ENCODE results near the gene FOLR3.
"Not testable (repeated sequence)": the region's sequence is repeated elsewhere in the genome, so short reads cannot be mapped to it uniquely, and the experiment has no call there.

FOLR3 gene

DNA sequence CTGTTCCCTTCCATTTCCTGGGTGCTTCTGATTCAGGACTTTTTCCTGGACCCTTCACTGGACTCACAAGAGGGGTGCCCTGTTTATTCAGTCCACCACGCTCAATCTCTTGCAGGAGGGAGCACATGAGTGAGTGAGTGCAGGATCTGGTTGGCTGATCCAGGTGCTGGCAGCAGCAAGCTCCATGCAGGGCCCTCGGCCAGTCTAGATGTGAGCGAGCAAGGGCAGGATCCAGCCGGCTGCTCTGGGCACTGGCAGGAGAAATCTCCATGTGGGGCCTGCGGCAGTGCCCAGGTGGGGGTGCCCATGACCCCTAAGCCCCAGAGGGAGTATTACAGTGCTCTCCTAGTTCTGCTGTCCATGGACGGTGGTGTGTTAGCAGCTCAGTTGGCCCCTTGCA, 11.5 kb upstream of the FOLR3 start:
- no peak for DNase-seq

DNA sequence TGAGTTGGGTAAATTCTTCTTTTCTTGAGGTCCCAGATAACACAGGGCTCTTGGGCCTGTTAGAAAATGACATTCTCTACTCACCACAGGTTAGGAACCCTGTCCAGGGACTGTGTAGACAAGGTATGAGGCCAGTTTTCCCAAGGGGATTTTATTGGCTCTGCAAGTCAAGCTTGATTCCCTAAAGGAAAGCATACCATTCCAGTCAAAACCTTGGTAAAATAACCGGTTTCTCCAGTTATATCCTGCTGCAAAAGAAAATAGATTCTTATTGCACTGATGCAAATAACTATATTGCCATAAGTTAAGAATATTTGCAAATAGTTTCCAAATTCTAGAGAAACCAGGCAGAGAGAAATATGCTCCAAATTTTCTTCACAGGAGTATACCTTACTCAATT, 9.6 kb upstream of the FOLR3 start:
- no peak for DNase-seq

DNA sequence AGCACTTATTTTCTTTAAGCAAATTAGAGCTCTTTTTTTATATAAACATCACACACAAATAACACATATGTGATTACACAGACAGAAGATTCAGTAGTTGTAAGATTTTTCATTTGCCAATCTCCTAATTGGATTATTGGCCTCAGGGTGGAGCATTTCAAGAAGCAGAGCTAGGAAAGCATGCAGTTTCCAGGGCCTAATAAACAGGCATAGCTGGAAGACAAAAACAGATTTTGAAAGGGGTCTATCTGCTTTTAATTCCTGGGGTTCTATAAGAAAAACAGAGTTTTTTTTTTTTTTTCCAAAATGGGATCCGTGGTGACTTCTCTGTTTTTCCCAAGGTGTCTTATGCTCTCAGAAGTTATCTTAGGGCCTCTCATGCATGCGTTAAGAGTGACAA, 7.6 kb upstream of the FOLR3 start:
- no peak for DNase-seq

DNA sequence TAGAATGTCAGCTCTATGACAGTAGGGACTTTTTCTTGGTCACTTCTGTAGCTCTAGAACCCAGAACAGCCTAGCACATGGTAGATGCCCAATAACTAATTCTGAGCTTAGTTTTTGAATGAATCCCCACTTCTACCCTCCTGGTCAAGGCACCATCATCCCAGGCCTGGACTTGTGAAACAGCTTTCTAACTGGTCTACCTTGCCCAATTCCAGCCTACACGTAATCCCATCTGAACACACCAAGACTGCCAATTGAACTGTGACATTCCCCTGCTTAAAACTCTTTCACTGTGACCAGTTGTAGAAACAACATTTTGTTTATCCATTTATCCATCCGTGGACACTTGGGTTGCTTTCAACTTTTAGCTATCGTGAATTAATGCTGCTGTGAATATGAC, 6.1 kb upstream of the FOLR3 start:
- no peak for DNase-seq

DNA sequence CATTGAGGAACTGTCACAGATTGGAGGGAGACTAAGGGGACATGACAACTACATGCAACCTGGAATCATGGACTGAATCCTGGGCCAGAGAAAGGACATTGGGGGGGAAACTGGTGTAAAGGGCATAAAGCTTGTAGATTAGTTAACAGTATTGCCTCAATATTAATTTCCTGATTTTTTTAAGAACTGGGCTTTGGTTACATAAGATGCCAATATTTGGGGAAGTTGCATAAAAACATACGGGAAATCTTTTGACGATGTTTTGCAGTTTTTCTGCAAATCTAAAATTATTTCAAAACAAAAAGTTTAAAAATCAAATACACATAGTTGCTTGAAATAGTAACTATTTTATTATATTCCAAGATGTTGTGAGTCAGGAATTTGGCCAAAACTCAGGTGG, 2.9 kb upstream of the FOLR3 start:
- DNase-seq, result no peak

DNA sequence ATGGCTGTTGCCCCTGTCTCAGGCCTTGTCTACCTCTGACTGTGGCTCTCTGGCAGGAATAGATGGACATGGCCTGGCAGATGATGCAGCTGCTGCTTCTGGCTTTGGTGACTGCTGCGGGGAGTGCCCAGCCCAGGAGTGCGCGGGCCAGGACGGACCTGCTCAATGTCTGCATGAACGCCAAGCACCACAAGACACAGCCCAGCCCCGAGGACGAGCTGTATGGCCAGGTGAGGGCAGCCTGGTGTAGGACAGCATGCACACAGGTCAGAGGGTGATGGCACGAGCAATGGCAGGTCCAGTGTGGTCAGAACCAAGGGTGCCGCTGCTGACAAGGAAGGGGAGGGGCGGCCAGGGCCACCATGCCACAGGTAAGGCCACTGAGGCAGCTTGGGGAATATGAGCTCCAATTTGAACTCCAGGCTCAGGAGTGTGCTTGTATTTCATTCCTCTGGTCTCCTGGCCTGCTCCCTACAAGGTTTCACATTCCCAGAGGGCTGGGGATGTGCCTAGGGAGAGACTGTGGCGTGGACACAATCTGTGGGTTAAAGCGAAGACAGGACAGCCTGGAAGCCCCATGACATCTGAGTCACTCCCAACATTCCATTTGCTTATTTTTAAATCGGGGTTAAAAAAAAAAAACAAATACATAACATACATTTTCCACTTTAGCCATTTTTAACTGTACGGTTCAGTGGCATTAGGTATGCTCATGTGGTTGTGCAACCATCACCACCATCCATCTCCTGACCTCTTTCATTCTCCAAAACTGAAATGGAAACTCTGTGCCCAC, 562 bp downstream of the FOLR3 start:
- no peak for DNase-seq

DNA sequence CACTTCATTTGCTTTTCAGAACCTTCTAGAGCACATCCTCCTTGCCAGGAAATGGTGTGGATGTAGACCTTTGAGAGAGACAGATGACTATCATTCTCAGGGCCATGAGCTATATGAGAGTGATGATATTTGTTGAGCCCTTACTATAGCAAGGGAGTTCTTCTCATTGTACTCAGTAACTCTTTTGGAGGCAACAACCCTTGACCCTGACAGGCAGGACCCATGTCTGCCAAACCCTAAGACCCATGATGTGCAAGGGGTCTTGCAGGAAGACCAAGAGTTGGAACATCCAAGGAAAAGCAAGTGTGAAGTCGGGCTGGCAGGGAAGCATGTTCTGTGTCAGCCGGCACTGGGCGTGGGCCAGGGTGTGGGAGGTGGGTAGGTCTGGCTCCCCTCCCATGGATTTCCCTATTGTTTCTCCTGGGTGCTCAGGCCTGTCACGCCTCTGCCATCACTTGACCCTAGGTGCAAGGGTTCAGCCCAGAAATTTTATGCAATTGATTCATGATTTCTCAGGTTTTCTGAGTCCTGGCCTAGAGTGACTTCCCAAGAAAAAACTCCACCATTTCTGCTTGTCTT, 1.2 kb downstream of the FOLR3 start:
- no peak for DNase-seq

DNA sequence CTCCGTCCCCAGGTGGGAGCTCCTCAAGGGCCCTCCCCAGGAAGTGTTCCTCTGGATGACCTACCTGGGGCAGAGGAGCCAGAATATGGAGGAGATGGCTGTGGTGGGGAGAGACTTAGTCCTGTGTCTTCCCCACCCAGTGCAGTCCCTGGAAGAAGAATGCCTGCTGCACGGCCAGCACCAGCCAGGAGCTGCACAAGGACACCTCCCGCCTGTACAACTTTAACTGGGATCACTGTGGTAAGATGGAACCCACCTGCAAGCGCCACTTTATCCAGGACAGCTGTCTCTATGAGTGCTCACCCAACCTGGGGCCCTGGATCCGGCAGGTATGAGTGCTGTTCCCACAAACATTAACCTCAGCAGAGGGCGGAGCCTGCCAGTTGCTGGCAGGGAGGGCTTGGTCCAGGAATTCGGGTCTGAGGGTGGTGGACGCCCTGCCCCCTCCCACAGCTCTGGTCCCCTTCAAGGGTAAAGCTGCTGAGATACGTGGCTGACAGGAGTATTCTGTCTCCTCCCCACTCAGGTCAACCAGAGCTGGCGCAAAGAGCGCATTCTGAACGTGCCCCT, 3.4 kb downstream of the FOLR3 start:
- no peak for DNase-seq

DNA sequence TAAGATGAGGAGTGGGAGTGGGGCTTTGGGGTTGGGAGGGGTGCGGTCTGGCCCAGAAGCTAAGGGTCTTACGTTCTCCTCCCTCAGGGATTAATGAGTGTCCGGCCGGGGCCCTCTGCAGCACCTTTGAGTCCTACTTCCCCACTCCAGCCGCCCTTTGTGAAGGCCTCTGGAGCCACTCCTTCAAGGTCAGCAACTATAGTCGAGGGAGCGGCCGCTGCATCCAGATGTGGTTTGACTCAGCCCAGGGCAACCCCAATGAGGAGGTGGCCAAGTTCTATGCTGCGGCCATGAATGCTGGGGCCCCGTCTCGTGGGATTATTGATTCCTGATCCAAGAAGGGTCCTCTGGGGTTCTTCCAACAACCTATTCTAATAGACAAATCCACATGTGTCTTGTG, 4.0 kb downstream of the FOLR3 start:
- DNase-seq, result no peak

DNA sequence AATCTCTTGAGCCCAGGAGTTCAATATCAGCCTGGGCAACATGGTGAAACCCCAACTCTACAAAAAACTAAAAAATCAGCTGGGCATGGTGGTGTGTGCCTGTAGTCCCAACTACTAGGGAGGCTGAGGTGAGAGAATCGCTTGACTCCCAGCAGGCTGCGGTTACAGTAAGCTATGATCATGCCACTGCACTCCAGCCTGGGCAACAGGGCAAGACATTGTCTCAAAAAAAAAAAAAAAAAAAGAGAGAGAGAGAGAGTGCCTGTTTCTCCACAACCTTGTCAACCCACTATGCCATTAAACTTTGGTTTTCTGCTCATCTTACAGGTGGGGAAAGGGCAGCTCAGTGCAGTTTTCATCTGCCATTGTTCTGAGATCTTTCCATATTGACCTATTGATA, 5.1 kb downstream of the FOLR3 start:
- DNase-seq, result no peak

DNA sequence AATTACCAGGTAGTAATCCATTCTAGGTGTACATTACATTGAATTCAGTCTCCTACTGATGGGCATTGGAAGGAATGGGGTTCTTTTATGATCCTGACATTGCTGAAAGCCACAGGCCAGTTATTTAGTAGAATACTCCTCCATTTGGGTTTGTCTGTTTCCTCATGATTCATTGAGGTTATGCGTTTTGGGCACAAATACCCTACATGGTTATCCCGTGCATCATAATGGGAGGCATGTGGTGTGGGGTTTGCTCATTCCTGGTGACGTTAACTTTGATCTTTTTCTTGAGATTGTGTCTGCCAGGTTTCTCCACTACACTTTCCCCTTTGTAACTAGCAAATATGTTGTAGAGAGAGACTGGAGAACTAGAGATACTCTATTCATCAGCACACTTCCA, 5.5 kb downstream of the FOLR3 start:
- no peak for DNase-seq

DNA sequence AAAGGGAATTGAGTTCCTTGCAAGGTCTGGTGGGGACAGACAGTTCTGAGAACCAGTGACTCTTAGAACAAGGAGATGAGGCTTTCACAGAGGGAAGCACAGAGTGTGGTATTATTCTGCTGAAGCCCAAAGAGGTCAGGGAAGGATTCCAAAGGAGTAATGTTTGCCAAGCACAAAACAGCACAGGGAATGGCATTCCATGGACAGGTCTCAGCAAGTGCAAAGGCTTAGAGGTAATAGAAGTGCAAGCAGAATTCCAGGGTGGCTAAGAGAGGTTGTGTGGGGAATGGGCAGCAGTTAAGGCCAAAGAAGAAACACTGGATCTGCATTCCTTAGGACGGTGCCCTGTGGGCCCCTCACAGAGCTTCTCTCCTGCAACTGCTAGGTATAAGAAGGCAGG, 6.6 kb downstream of the FOLR3 start:
- not testable (repeated sequence) for DNase-seq

DNA sequence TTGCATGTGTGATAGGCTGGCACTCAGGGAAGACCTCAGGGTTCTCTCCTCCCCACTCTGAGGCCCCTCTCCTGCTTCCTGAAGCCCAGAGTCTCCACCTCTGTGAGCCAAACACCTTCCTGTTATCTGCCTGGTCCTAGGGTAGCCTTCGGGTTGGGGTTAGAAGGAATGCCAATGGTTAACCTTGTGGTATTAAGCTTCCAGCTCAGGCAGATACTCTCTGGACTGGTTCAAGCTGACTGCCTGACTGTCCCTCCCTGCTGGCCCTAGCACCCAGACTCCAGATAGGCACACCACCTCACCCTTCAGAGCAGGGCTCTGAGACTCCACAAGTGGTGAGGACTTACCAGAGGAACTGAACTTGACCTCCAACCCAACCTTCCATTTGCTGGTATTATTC, 7.0 kb downstream of the FOLR3 start:
- not testable (repeated sequence) for DNase-seq

DNA sequence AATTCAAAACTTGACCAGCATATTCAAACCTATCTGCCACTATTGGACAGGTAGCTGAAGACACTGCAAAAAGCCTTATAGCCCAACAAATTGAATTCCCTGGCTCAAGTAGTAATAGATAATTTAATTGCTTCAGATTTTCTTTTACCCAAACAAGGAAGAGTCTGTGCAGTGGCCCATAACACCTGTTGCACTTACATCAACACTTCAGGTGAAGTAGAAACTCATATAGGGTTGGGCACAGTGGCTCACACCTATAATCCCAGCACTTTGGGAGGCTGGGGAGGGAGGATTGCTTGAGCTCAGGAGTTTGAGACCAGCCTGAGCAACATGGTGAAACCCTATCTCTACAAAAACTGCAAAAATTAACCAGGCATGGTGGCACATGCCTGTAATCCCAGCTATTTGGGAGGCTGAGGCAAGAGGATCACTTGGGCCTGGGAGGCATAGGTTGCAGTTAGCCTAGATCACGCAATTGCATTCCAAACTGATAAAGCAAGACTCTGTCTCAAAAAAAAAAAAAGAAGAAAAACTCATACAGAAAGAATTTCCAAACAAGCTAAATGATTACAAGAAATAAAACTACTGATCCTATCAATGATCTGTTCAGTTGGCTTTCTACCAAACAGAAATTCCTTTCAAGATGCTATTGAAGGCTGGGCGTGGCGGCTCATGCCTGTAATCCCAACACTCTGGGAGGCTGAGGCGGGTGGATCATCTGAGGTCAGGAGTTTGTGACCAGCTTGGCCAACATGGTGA, 9.5 kb downstream of the FOLR3 start:
- no peak for DNase-seq

DNA sequence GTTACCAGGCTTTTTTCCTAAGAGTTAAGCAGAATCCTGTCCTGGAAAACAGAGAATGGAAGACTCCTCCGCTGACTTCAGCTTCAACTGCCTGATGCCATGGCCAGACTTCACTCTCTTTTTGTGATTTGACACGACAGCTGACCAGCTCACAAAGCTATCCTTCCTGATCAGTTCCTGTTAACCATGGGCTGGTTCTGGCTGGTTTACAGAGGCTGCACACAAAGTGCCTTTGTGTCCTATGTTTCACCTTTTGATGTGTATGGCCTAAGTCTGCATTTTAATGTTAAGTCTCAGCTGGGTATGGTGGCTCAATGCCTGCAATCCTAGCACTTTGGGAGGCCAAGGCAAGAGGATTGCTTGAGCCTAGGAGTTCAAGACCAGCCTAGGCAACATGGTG, 11.1 kb downstream of the FOLR3 start:
- DNase-seq, result no peak

DNA sequence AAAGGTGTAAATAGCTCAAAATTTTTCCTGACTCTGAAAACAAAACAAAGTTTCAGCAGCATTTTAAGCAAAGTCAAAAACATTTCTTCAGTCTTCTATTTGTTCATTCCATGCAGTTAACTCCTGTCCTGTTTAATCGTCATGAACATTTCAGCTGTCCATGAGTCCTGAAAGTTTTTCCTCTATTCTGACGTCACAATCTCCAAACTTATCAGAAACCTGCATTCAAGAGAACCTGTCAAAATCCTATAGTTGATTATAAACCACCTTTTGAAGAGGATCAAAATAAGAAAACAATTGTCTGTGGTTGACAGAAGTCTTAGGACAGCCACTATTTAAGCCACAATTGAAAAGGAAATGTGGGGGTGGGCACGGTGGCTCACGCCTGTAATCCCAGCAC, 15.4 kb downstream of the FOLR3 start:
- no peak for DNase-seq

DNA sequence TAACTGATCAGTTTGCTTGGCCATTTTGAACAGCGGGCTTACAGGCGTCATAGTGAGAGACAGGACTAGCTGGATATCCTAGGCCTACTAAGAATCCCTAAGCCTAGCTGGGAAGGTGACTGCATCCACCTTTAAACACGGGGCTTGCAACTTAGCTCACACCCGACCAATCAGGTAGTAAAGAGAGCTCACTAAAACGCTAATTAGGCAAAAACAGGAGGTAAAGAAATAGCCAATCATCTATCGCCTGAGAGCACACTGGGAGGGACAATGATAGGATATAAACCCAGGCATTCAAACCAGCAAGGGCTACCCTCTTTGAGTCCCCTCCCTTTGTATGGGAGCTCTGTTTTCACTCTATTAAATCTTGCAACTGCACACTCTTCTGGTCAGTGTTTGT, 18.3 kb downstream of the FOLR3 start:
- DNase-seq, result not testable (repeated sequence)

DNA sequence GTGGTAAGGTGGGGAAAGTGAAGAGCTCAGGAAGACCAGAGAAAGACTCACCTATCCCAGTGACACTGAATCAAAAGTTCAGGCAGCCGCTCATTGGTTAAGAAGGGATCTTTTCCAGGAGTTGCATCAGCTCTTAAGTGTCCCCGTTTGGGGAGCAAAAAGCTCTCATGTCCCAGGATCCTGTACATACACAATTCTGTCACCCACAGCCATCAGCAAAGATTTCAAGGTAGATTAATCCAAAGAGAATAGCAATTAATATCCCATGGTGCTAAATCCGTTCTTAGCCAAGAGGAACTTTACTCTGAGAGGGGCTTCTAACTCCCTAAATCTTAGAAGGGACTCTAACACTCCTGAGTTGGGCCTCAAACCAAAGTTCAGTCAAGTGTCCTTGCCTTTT, 19.3 kb downstream of the FOLR3 start:
- DNase-seq, result no peak

DNA sequence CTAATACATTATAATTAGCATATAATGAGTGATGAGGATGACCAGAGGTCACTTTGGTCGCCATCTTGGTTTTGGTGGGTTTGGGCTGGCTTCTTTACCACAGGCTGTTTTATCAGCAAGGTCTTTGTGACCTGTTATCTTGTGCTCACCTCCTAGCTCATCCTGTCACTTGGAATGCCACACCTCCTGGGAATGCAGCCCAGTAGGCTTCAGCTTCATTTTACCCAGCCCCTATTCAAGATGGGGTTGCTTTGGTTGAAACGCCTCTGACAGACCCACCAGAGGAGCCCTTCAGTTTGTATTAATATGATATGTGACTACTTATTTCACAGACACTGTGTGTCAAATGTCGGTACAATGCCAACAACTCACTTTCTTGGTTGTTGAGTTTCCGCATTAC, 20.2 kb downstream of the FOLR3 start:
- no peak for DNase-seq

DNA sequence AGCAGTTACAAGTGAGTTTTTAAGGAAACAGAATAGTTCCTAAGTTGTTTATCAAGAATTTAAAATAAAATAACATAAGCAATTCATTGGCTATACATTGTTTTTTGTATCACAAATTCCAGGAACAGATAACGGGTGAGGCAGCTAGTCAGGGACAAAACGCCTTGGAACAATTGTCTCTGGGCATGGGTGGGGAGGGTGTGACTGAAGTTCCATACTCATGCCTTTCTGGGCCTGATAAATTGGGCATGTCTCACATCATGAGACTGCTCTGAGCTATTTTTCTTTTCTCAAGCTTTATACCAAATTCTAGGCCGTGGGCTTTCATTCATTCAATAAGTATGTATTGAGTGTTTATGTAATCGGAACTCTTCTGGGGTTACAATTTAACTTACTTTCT, 21.6 kb downstream of the FOLR3 start:
- no peak for DNase-seq

DNA sequence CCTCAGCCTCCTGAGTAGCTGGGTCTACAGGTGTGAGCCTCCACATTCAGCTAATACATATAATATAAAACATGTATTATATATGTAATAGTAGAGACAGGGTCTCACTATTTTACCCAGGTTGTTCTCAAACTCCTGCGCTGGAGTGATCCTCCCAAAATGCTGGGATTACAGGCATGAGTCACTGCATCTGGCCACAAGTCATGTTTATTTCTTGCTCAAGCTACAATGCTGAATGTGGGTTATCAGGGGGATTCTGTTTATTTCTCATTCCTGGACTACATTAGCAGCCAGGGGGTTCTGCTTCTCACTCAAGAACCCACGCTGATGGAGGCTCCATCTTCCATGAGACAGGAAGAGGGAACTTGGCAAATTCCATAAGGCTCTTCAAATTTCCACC, 24.8 kb downstream of the FOLR3 start:
- DNase-seq, result no peak

DNA sequence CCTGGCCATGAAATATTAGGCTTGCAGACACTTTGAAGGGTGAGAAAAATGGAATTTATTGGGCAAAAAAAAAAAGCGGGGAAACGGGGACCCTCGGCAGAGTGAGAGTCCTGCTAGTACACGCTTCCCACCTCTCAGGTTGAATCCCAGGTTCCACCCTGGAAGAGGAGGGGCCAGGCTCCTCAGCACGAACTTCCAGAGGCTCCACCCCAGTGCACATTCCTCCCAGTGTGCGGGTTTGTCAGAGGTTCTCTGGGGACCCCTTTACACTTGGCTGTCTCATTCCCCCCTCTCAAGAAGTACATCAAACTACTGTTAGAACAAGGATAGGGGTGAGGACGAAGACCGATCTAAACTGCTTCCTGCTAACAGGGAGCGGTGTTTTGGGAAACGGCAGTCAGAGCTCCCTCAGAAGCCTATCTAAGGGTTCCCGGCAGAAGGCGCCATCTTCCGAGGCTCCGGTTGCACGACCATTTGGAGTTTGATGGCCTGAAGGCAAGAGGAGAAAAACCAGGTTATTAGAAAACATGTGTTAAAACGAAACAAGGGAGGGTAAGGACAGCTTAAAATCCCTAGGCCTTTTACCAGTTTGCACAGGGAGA, 27.5 kb downstream of the FOLR3 start:
- no peak for DNase-seq

DNA sequence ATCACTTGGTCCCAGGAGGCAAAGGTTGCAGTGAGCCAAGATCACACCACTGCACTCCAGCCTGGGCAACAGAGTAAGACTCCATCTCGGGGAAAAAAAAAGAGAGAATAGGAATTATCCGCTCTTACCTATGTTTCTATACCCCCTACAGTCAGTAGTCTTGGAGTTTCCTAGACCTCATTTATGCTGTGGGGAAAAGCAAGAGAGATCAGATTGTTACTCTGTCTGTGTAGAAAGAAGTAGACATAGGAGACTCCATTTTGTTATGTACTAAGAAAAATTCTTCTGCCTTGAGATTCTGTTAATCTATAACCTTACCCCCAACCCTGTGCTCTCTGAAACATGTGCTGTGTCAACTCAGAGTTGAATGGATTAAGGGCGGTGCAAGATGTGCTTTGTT, 28.7 kb downstream of the FOLR3 start:
- DNase-seq, result not testable (repeated sequence)

All from NCI-H2107 (cell line).